Chondrocyte (in vitro differentiated cells): ENCODE results near the gene DPP10. TPM values are rescaled to one million over a fixed set of nuclear protein-coding genes. Genes with fewer than 3 reads are reported as not detected.

Experiments
- DNase-seq: peaks from one replicate; pipeline ENCODE4 v3.0.0; 2021; ENCODE audit warnings: mixed read lengths, low spot score
- H3K27ac Mint-ChIP-seq: one replicate; pipeline ENCODE4 v1.8.0; 2021; ENCODE audit warnings: mild to moderate bottlenecking, moderate library complexity, mixed read lengths; ENCODE audit not compliant: unreplicated experiment
- H3K27me3 Mint-ChIP-seq: 2 replicates; pipeline ENCODE4 v1.8.0; 2021; ENCODE audit warnings: low read depth, mixed read lengths
- H3K36me3 Mint-ChIP-seq: 2 replicates; pipeline ENCODE4 v1.8.0; 2021; ENCODE audit warnings: low read depth, mixed read lengths
- H3K4me1 Mint-ChIP-seq: 2 replicates; pipeline ENCODE4 v1.8.0; 2021; ENCODE audit warnings: low read depth, mild to moderate bottlenecking, mixed read lengths
- H3K4me3 Mint-ChIP-seq: one replicate; pipeline ENCODE4 v1.8.0; 2021; ENCODE audit warnings: mild to moderate bottlenecking, moderate library complexity, mixed read lengths; ENCODE audit not compliant: unreplicated experiment
- H3K9me3 Mint-ChIP-seq: 2 replicates; pipeline ENCODE4 v1.8.0; 2021; ENCODE audit warnings: low read depth, mixed read lengths
- total RNA-seq: library from RNA; stranded (reverse); gene quantifications from 3 replicates; pipeline ENCODE4 v1.2.1, GENCODE V29; 2021
- TF ChIP-seq, protein P1 (sequence below): fragments of 200-600 bp; sonication (generic); IDR thresholded peaks from 2 replicates; pipeline ENCODE4 v1.5.0; 2021; ENCODE audit warnings: antibody characterized with exemption, mild to moderate bottlenecking, moderate library complexity

DPP10 gene
- total RNA-seq, 1 donor from 2014 or later = not detected

DNA sequence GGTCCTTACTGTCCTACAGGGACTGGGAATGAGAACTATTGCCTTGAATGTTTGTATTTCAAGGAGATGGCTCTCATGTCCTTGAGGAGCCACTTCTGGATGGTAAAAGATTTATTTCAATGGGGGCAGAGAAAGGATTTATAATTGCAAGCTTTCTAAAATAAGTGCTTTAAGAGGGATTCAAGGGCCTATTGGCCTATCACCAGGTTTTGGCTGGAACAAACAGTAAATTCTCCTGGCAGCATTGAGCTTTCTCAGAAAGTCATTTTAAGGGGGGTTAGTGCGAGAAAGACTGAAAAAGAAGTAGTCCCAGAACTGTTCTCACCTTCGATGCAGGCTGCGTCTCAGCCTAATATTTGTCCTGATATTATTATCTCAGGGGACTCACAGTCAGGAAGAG is 29.8 kb downstream of the DPP10 start:
- TF ChIP-seq, protein P1, sequence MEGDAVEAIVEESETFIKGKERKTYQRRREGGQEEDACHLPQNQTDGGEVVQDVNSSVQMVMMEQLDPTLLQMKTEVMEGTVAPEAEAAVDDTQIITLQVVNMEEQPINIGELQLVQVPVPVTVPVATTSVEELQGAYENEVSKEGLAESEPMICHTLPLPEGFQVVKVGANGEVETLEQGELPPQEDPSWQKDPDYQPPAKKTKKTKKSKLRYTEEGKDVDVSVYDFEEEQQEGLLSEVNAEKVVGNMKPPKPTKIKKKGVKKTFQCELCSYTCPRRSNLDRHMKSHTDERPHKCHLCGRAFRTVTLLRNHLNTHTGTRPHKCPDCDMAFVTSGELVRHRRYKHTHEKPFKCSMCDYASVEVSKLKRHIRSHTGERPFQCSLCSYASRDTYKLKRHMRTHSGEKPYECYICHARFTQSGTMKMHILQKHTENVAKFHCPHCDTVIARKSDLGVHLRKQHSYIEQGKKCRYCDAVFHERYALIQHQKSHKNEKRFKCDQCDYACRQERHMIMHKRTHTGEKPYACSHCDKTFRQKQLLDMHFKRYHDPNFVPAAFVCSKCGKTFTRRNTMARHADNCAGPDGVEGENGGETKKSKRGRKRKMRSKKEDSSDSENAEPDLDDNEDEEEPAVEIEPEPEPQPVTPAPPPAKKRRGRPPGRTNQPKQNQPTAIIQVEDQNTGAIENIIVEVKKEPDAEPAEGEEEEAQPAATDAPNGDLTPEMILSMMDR = no peak
- Mint-ChIP-seq H3K4me3 (no peak overlapping the region), H3K4me1 (no peaks in the 10 kb centered on the region), H3K27ac (no peak overlapping the region), H3K27me3 (no peaks in the 10 kb centered on the region), H3K9me3 (no peaks in the 10 kb centered on the region), H3K36me3 (no peaks in the 10 kb centered on the region)
- no peak for DNase-seq

DNA sequence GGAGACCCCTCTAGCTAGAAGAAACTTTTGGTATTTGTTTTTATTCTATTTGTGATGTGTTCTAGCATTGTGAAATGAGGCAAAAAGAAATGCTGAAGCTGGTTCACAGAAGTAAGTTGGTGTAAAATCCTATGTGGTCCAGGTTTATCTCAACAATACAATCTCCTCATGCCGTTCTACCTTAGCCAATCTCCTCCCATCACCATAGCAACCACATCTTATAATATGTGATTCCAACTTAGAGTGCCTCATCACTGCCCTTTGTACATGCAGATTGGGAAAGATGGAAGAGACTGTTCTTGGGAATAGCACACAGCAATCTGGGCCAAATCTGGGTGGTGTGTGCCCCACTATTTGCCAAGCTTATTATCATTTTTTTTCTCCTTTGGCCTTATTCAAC is 30.3 kb downstream of the DPP10 start:
- H3K27ac Mint-ChIP-seq = no peak overlapping the region
- no peaks in the 10 kb centered on the region for H3K27me3 Mint-ChIP-seq
- H3K36me3 Mint-ChIP-seq = no peaks in the 10 kb centered on the region
- H3K9me3 Mint-ChIP-seq = no peaks in the 10 kb centered on the region
- H3K4me3 Mint-ChIP-seq = no peak overlapping the region
- DNase-seq = no peak
- TF ChIP-seq, protein P1 = no peak
- no peaks in the 10 kb centered on the region for H3K4me1 Mint-ChIP-seq

DNA sequence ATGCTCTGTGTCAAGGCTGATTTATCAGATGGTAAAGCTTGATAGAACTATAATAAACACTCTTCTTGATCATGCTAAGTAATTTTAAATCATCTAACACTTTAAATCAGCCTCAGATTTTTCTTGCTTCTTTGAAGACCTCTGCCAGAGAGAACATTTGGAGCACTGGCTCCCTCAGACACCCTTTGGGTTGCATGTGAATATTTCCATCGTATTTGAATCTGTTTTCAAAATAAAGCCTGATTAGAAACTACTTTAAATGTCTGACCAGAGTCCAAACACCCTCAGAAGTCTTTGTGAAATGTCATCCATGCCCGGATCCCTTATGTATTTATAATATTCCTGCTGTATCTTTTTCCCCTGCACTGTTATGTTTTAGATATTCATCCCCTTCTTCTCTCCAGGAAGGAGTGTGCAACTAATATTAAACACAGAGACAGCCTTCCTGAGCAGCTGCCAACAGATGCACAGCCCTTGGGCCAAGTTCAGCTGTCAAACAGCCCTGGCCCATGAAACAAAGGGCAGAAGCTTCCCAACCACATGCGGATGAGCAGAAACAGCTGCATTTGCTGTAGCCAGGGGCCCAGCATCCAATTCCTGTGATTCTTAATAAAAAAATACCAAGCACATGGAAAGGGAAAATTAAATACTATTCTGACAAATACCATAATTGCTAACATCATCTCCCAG is 46.5 kb downstream of the DPP10 start:
- H3K27ac Mint-ChIP-seq = no peak overlapping the region
- H3K9me3 Mint-ChIP-seq = no peaks in the 10 kb centered on the region
- no peaks in the 10 kb centered on the region for H3K36me3 Mint-ChIP-seq
- no peak for DNase-seq
- no peak overlapping the region for H3K4me3 Mint-ChIP-seq
- no peaks in the 10 kb centered on the region for H3K27me3 Mint-ChIP-seq
- TF ChIP-seq, protein P1 = no peak
- no peaks in the 10 kb centered on the region for H3K4me1 Mint-ChIP-seq

DNA sequence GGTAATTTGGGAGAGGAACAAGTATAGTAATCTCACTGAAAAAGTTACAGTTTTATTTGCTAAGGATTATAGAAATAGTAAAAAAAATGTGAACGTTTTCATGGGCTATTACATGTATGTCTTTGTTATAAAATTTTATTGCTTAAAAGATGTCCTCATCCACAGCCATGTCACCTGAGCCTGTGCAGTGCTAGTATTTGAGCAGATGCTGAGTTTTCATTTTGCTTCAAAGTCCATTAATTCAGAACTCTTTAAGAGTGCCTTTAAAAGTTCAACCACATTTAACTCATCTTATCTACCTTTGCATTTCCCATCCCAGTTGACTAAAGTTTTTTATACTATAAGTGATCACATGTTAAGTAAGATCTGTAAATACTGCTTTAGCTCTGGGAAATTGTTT is 52.6 kb downstream of the DPP10 start:
- TF ChIP-seq, protein P1 = no peak
- no peak for DNase-seq
- H3K36me3 Mint-ChIP-seq = no peaks in the 10 kb centered on the region
- no peaks in the 10 kb centered on the region for H3K9me3 Mint-ChIP-seq
- H3K27me3 Mint-ChIP-seq = no peaks in the 10 kb centered on the region
- H3K27ac Mint-ChIP-seq = no peak overlapping the region
- no peaks in the 10 kb centered on the region for H3K4me1 Mint-ChIP-seq
- H3K4me3 Mint-ChIP-seq = no peak overlapping the region

DNA sequence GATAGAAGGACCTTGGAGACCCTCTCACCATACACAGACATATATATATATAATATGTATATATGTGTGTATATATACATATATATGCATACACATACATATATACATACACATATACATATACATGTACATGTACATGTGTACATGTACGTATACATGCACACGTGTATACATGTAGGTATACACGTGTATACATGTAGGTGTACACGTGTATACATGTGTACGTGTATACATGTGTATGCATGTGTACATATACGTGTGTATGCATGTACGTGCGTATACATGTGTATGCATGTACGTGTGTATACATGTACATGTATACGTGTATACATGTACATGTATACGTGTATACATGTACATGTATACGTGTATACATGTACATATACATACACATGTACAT is 54.5 kb downstream of the DPP10 start:
- Mint-ChIP-seq H3K4me3 (no peak overlapping the region), H3K9me3 (no peaks in the 10 kb centered on the region), H3K27ac (no peak overlapping the region), H3K27me3 (no peaks in the 10 kb centered on the region), H3K4me1 (no peaks in the 10 kb centered on the region), H3K36me3 (no peaks in the 10 kb centered on the region)
- no peak for DNase-seq
- TF ChIP-seq, protein P1 = no peak
